ENCODE results near the gene SCAF11. TPM values are rescaled to one million over a fixed set of nuclear protein-coding genes. Genes with fewer than 3 reads are reported as not detected.

SCAF11 gene
- total and polyA plus RNA-seq, 2 experiments from 2014 or later = 77.0 to 84.8 TPM

DNA sequence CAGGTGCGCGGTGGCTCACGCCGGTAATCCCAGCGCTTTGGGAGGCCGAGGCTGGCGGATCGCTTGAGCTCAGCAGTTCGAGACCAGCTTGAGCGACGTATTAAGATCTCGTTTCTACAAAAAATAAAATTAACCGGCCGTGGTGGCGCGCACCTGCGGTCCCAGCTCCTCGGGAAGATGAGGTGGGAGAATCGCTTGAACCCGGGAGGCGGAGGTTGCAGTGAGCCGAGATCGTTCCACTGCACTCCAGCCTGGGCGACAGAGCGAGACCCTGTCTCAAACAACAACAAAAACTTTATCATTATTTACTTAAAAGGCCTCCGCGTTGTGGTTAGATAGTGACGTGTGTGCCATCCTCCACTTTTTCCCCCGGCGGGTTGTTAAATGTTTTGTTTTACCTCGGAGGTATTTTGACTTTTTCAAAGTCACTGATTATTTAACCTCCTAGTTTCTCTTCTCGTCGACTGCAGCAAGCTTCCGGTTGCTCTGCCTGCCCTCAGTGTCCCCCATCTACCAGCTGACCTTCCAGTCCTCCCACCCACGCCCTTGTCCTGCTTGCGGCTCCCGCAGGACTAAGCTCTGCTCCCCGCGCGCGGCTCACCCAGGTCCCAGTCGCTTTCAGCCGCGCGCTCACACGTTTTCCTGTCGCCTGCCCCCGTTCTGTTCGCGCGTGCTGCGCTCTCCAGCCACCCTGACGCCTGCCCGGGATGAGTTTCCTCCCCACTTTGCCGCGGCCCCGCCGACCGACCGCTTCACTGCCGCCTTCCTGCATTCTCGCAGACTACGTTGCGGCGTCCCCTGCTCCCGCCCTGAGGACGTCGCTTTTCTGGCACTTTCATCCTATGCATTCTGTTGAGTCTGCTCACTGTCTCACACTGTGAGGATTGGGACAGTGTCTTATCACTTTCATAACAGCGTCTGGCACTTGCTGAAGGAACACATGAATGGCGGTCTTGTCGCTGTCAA, 1.2 kb upstream of the SCAF11 start:
- H3K9me3 Mint-ChIP-seq = peaks cover 14% of the 10 kb centered on the region; the same call in 2 of the 3 replicates
- H2AFZ ChIP-seq = peak overlapping the region; percentile 98

More for the DNA sequence above, 1.2 kb upstream of the SCAF11 start:
- H3K9me2 ChIP-seq (ENCODE audit: insufficient read depth) = no peaks in the 10 kb centered on the region
- no peak; the same call in 1 of the 2 replicates for TF ChIP-seq ETS1 (IDR thresholded peaks at IDR 0.05)
- no peak for TF ChIP-seq ZNF114 (CRISPR knock-in tag; IDR thresholded peaks at IDR 0.05)
- 0 out of 2 replicates have a peak, but pooled peaks have one; percentile 6 for TF ChIP-seq CREB1 (CRISPR knock-in tag; IDR thresholded peaks at IDR 0.05; ENCODE audit: low read depth)
- TF ChIP-seq EZH2 (IDR thresholded peaks at IDR 0.05; ENCODE audit: low read depth, unreplicated experiment) = peak; percentile 30
- TF ChIP-seq ZNF462 (CRISPR knock-in tag; IDR thresholded peaks at IDR 0.05) = no peak
- TF ChIP-seq ZNF331 (CRISPR knock-in tag; IDR thresholded peaks at IDR 0.05; ENCODE audit: low read depth) = no peak
- no peak for TF ChIP-seq EZH2phosphoT487 (IDR thresholded peaks at IDR 0.05; ENCODE audit: unreplicated experiment)
- TF ChIP-seq, protein P1, sequence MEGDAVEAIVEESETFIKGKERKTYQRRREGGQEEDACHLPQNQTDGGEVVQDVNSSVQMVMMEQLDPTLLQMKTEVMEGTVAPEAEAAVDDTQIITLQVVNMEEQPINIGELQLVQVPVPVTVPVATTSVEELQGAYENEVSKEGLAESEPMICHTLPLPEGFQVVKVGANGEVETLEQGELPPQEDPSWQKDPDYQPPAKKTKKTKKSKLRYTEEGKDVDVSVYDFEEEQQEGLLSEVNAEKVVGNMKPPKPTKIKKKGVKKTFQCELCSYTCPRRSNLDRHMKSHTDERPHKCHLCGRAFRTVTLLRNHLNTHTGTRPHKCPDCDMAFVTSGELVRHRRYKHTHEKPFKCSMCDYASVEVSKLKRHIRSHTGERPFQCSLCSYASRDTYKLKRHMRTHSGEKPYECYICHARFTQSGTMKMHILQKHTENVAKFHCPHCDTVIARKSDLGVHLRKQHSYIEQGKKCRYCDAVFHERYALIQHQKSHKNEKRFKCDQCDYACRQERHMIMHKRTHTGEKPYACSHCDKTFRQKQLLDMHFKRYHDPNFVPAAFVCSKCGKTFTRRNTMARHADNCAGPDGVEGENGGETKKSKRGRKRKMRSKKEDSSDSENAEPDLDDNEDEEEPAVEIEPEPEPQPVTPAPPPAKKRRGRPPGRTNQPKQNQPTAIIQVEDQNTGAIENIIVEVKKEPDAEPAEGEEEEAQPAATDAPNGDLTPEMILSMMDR (conservative IDR thresholded peaks at IDR 0.05; ENCODE audit: low read depth in 2 of 2) = no peak
- TF ChIP-seq NANOG (IDR thresholded peaks at IDR 0.05; ENCODE audit: borderline replicate concordance) = no peak
- peak; percentile 66 for TF ChIP-seq POLR2AphosphoS5 (IDR thresholded peaks at IDR 0.05; ENCODE audit: low read depth)
- TF ChIP-seq STAT1 (IDR thresholded peaks at IDR 0.05; ENCODE audit: unreplicated experiment) = no peak
- no peak for TF ChIP-seq JUNB (IDR thresholded peaks at IDR 0.05; ENCODE audit: unreplicated experiment)
- TF ChIP-seq, protein P2, sequence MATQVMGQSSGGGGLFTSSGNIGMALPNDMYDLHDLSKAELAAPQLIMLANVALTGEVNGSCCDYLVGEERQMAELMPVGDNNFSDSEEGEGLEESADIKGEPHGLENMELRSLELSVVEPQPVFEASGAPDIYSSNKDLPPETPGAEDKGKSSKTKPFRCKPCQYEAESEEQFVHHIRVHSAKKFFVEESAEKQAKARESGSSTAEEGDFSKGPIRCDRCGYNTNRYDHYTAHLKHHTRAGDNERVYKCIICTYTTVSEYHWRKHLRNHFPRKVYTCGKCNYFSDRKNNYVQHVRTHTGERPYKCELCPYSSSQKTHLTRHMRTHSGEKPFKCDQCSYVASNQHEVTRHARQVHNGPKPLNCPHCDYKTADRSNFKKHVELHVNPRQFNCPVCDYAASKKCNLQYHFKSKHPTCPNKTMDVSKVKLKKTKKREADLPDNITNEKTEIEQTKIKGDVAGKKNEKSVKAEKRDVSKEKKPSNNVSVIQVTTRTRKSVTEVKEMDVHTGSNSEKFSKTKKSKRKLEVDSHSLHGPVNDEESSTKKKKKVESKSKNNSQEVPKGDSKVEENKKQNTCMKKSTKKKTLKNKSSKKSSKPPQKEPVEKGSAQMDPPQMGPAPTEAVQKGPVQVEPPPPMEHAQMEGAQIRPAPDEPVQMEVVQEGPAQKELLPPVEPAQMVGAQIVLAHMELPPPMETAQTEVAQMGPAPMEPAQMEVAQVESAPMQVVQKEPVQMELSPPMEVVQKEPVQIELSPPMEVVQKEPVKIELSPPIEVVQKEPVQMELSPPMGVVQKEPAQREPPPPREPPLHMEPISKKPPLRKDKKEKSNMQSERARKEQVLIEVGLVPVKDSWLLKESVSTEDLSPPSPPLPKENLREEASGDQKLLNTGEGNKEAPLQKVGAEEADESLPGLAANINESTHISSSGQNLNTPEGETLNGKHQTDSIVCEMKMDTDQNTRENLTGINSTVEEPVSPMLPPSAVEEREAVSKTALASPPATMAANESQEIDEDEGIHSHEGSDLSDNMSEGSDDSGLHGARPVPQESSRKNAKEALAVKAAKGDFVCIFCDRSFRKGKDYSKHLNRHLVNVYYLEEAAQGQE (IDR thresholded peaks at IDR 0.05; ENCODE audit: unreplicated experiment) = no peak
- H3K79me2 ChIP-seq (replicated peaks; ENCODE audit: insufficient read depth) = peaks cover 32% of the 10 kb centered on the region
- peaks cover 16% of the 10 kb centered on the region for H3K27me3 Mint-ChIP-seq (ENCODE audit: insufficient read depth, low read depth, poor library complexity)
- H3K36me3 ChIP-seq (ENCODE audit: insufficient read depth) = no peaks in the 10 kb centered on the region
- H3F3A ChIP-seq (replicated peaks; ENCODE audit: low read depth) = no peaks in the 10 kb centered on the region; the same call in 1 of the 2 replicates
- H3K27ac ChIP-seq (ENCODE audit: low read depth) = peak overlapping the region; percentile 51; the same call in 1 of the 2 replicates
- H3K4me3 Mint-ChIP-seq = peak overlapping the region; percentile 90
- H3K4me2 ChIP-seq = peak overlapping the region; percentile 86
- H3K36me3 Mint-ChIP-seq (ENCODE audit: low read depth) = peaks cover 4% of the 10 kb centered on the region
- ATAC-seq (peak; percentile 17), DNase-seq (ENCODE audit: low spot score) (peak; percentile 72)
- H4K20me1 ChIP-seq (replicated peaks; ENCODE audit: insufficient read depth) = 0 out of 2 replicates have a peak, but pooled peaks cover 5% of the 10 kb centered on the region
- H3K27ac Mint-ChIP-seq = peak overlapping the region; percentile 89
- H3K4me3 ChIP-seq = peak overlapping the region; percentile 68
- H3K4me1 Mint-ChIP-seq = peaks cover 28% of the 10 kb centered on the region
- H3K4me1 ChIP-seq (ENCODE audit: insufficient read depth) = peaks cover 21% of the 10 kb centered on the region
- no peaks in the 10 kb centered on the region for H3K27me3 ChIP-seq (ENCODE audit: insufficient read depth)
